Measurements from ENCODE around the gene DNAJC21. TPM values are rescaled to one million over a fixed set of nuclear protein-coding genes. Genes with fewer than 3 reads are reported as not detected.

Gene DNAJC21
- total and polyA plus RNA-seq, 2 of the 4 experiments (the other 2 are of a cell fraction), result 8.8 to 12.7 TPM

DNA sequence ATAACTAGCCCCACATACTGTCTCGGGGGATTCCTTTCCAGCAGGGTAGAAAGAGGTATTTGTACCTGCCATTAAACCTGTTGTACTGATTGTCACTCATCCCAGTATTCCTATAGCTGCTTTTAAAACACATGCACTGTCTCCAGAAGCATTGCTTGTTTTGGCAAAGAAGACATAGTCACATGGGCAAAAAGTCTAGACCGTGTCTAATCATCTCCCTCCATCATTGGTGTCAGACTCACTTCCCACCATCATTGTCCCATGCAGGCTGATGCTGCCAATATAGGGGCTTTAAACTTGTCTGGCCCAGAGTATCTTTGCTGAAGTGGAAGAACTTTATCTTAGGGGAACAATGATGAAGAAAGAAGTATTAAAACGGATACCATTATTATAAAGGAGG lies 12.6 kb downstream of the DNAJC21 start:
- H4K20me1 ChIP-seq (ENCODE audit: insufficient read depth, low read length), result no peaks in the 10 kb centered on the region
- H4K8ac ChIP-seq (ENCODE audit: low read depth in 2 of 2, low read length in 2 of 2), result no peak overlapping the region
- H3K14ac ChIP-seq (replicated peaks; ENCODE audit: low read depth, low read length), result no peak overlapping the region
- TF ChIP-seq POLR2A (IDR thresholded peaks at IDR 0.05; ENCODE audit: low read depth, low read length) (no peak), FOS (IDR thresholded peaks at IDR 0.05; ENCODE audit: low read depth, low read length) (no peak), SMC3 (IDR thresholded peaks at IDR 0.05; ENCODE audit: low read depth, low read length) (no peak), RAD21 (IDR thresholded peaks at IDR 0.05; ENCODE audit: low read length) (no peak), BHLHE40 (IDR thresholded peaks at IDR 0.05; ENCODE audit: low read depth, low read length) (no peak), RFX5 (IDR thresholded peaks at IDR 0.05; ENCODE audit: low read depth, low read length) (no peak), NFE2L2 (IDR thresholded peaks at IDR 0.05; ENCODE audit: low read depth, low read length) (no peak), MAFK (IDR thresholded peaks at IDR 0.05; ENCODE audit: low read depth, low read length) (no peak), CHD1 (IDR thresholded peaks at IDR 0.05; ENCODE audit: low read depth, low read length) (no peak), CEBPB (IDR thresholded peaks at IDR 0.05; ENCODE audit: low read depth, low read length) (no peak), RCOR1 (IDR thresholded peaks at IDR 0.05; ENCODE audit: insufficient replicate concordance, low read length) (no peak), MAZ (IDR thresholded peaks at IDR 0.05; ENCODE audit: borderline replicate concordance, low read depth, low read length) (no peak), MXI1 (IDR thresholded peaks at IDR 0.05; ENCODE audit: borderline replicate concordance, low read depth, low read length) (no peak)
- TF ChIP-seq, protein P1, sequence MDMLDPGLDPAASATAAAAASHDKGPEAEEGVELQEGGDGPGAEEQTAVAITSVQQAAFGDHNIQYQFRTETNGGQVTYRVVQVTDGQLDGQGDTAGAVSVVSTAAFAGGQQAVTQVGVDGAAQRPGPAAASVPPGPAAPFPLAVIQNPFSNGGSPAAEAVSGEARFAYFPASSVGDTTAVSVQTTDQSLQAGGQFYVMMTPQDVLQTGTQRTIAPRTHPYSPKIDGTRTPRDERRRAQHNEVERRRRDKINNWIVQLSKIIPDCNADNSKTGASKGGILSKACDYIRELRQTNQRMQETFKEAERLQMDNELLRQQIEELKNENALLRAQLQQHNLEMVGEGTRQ (IDR thresholded peaks at IDR 0.05; ENCODE audit: low read depth, low read length), result no peak
- TF ChIP-seq, protein P2, sequence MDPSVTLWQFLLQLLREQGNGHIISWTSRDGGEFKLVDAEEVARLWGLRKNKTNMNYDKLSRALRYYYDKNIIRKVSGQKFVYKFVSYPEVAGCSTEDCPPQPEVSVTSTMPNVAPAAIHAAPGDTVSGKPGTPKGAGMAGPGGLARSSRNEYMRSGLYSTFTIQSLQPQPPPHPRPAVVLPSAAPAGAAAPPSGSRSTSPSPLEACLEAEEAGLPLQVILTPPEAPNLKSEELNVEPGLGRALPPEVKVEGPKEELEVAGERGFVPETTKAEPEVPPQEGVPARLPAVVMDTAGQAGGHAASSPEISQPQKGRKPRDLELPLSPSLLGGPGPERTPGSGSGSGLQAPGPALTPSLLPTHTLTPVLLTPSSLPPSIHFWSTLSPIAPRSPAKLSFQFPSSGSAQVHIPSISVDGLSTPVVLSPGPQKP (IDR thresholded peaks at IDR 0.05; ENCODE audit: borderline replicate concordance, low read depth, low read length), result no peak
- TF ChIP-seq, protein P3, sequence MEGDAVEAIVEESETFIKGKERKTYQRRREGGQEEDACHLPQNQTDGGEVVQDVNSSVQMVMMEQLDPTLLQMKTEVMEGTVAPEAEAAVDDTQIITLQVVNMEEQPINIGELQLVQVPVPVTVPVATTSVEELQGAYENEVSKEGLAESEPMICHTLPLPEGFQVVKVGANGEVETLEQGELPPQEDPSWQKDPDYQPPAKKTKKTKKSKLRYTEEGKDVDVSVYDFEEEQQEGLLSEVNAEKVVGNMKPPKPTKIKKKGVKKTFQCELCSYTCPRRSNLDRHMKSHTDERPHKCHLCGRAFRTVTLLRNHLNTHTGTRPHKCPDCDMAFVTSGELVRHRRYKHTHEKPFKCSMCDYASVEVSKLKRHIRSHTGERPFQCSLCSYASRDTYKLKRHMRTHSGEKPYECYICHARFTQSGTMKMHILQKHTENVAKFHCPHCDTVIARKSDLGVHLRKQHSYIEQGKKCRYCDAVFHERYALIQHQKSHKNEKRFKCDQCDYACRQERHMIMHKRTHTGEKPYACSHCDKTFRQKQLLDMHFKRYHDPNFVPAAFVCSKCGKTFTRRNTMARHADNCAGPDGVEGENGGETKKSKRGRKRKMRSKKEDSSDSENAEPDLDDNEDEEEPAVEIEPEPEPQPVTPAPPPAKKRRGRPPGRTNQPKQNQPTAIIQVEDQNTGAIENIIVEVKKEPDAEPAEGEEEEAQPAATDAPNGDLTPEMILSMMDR (conservative IDR thresholded peaks at IDR 0.05; ENCODE audit: low read depth, low read length), result no peak
- H3K36me3 ChIP-seq (ENCODE audit: control insufficient read depth, insufficient read depth, low read length), result peaks cover 46% of the 10 kb centered on the region
- H4K91ac ChIP-seq (ENCODE audit: insufficient read depth, low read depth, low read length), result no peak overlapping the region
- CTCF ChIA-PET, result no interaction called here
- dilution Hi-C loops (cut with HindIII; ENCODE audit: low sequenced_read_pairs, unreplicated experiment) (no loop called here), intact Hi-C loops (cut with micrococcal nuclease) (no loop called here), in situ Hi-C loops (cut with MboI; ENCODE audit: low sequenced_read_pairs) (no loop called here)
- no peak overlapping the region for H3K4me3 ChIP-seq (ENCODE audit: insufficient read depth, low read depth, low read length)
- no peak overlapping the region for H3K9ac ChIP-seq (ENCODE audit: low read depth, low read length)
- peaks cover 4% of the 10 kb centered on the region in 2 experiments; a peak in 2 of 4 replicates for H3K79me1 ChIP-seq (ENCODE audit: low read depth in 1 of 2, low read length in 2 of 2)
- ATAC-seq (ENCODE audit: low read depth), result no peak
- H2BK20ac ChIP-seq (ENCODE audit: low read depth, low read length), result no peak overlapping the region
- H3K9me1 ChIP-seq (ENCODE audit: insufficient read depth, low read length), result no peaks in the 10 kb centered on the region
- H2AK9ac ChIP-seq (replicated peaks; ENCODE audit: low read depth, low read length, poor library complexity), result no peak overlapping the region
- H3K18ac ChIP-seq (ENCODE audit: low read depth, low read length), result no peak overlapping the region
- no peak overlapping the region for H2AK5ac ChIP-seq (ENCODE audit: low read depth, low read length)
- H2BK15ac ChIP-seq (ENCODE audit: low read depth, low read length), result no peak overlapping the region
- no peak overlapping the region for H3K23ac ChIP-seq (ENCODE audit: low read depth, low read length)
- BruUV-seq (replicated peaks), result no TSS peak
- H2BK5ac ChIP-seq (ENCODE audit: low read depth, low read length, poor library complexity, severe bottlenecking), result no peak overlapping the region
- H3K56ac ChIP-seq (ENCODE audit: extremely low read depth, insufficient read depth, low read length), result no peak overlapping the region
- H3K4me1 ChIP-seq (ENCODE audit: control insufficient read depth, insufficient read depth, low read length), result no peaks in the 10 kb centered on the region
- H2AFZ ChIP-seq (replicated peaks; ENCODE audit: low read length, poor library complexity), result no peak overlapping the region
- H4K5ac ChIP-seq (ENCODE audit: low read depth, low read length), result no peak overlapping the region
- H3K9me3 ChIP-seq (ENCODE audit: control insufficient read depth, insufficient read depth, low read length), result no peaks in the 10 kb centered on the region
- no peaks in the 10 kb centered on the region for H3K27me3 ChIP-seq (ENCODE audit: control insufficient read depth, insufficient read depth, low read length)
- H3K4me2 ChIP-seq (ENCODE audit: low read depth, low read length), result no peak overlapping the region
- WGBS, 2 experiments (ENCODE audit: extremely low coverage in 2 of 2, insufficient read length in 1 of 2), result 100% methylated on average over 1 of the region's 3 CpGs; no CpG with 5 or more reads in 1 of the 2 experiments
- POLR2A ChIA-PET (ENCODE audit: unreplicated experiment), result no interaction called here
- H3K4ac ChIP-seq (ENCODE audit: low read depth, low read length), result no peak overlapping the region
- H3K27ac ChIP-seq (ENCODE audit: insufficient read depth, low read length), result no peak overlapping the region
- no peak overlapping the region for H2BK120ac ChIP-seq (ENCODE audit: low read depth, low read length)
- DNase-seq, result no peak

Measured in IMR-90 (cell line).